Activated T-cell treated with anti-CD3 and anti-CD28 coated beads, Interleukin-2, amount 50 U/mL, for 72 hours (primary cell): ENCODE data around the gene ESYT1. TPM values are rescaled to one million over a fixed set of nuclear protein-coding genes. Genes with fewer than 3 reads are reported as not detected.
"Not testable (repeated sequence)": the region's sequence is repeated elsewhere in the genome, so short reads cannot be mapped to it uniquely, and the experiment has no call there.

Experiments used
- ATAC-seq, 2 donors: fragments of 150-1000 bp; cut with Tn5 transposase; replicated peaks in 1 of 2; 2 replicates each; pipeline ENCODE4 v1.10.0; 2021; ENCODE audit warnings: moderate library complexity in 2 of 2, mild to moderate bottlenecking in 1 of 2
- DNase-seq, 2 donors: peaks; one replicate each; pipeline ENCODE4 v3.0.0; 2021 to 2022; ENCODE audit warnings: mixed read lengths in 1 of 2
- H3K27ac Mint-ChIP-seq: one replicate; pipeline ENCODE4 v1.8.0; 2022; ENCODE audit warnings: mild to moderate bottlenecking, moderate library complexity, mixed read lengths
- H3K27me3 Mint-ChIP-seq: one replicate; pipeline ENCODE4 v1.8.0; 2022; ENCODE audit warnings: low read depth, mixed read lengths
- H3K36me3 Mint-ChIP-seq, 2 donors: one replicate each; pipeline ENCODE4 v1.8.0; 2022; ENCODE audit warnings: mixed read lengths in 2 of 2, mild to moderate bottlenecking in 1 of 2; ENCODE audit not compliant: insufficient read depth in 2 of 2
- H3K4me1 Mint-ChIP-seq: one replicate; pipeline ENCODE4 v1.8.0; 2022; ENCODE audit warnings: low read depth, mixed read lengths
- H3K4me3 Mint-ChIP-seq, 2 donors: one replicate each; pipeline ENCODE4 v1.8.0; 2022; ENCODE audit warnings: mild to moderate bottlenecking in 2 of 2, mixed read lengths in 2 of 2, moderate library complexity in 2 of 2
- H3K9me3 Mint-ChIP-seq, 2 donors: one replicate each; pipeline ENCODE4 v1.8.0; 2022; ENCODE audit warnings: mixed read lengths in 2 of 2
- total RNA-seq, 2 donors: library from RNA; stranded (reverse); gene quantifications; one replicate each; pipeline ENCODE4 v1.2.3, GENCODE V29; 2022

ESYT1 gene
- total RNA-seq, 2 donors from 2014 or later, result 74.6 to 84.6 TPM

DNA sequence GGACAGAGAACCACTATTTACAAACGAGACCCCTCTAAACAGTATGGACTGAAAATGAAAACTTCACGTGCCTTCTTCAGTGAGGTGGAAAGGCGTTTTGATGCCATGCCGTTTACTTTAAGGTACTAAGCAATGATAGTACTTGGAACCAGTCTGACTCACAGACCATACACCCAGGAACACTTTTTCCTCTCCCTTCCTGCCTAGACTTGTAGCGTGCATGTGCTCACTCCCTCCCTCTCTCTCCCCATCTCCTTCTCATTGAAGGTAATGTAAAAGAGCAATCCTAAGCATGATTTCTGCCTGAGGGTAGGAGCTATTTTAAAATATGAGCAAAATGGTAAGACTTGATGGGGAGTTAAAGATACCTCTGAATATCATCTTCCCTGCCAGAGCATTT, 17.5 kb upstream of the ESYT1 start:
- Mint-ChIP-seq H3K9me3 (no peaks in the 10 kb centered on the region), H3K4me1 (peaks cover 21% of the 10 kb centered on the region), H3K36me3 (peaks cover 15 to 25% of the 10 kb centered on the region in 2 donors), H3K27me3 (no peaks in the 10 kb centered on the region), H3K4me3 (no peak overlapping the region), H3K27ac (no peak overlapping the region)
- DNase-seq, result no peak
- ATAC-seq, result no peak

DNA sequence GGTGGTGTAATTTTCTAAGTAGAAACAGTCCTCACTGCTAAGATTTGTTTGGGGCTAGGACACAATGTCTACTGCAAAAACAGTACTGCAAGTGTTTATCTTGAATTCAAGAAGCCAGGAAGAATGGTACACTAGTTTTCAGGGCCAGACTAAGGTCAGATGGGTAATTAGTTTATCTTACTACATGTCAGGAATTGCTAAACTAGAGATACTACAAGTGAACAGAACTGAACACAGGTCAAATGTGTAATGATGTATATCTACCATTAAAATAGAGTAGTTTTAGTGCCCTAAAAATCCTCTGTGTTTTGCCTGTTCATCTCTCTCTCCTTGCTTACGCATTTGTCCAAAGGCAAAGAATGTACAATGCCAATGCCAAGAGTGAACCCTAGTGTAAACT, 14.0 kb upstream of the ESYT1 start:
- Mint-ChIP-seq H3K36me3 (peaks cover 23 to 31% of the 10 kb centered on the region in 2 donors), H3K4me3 (peak overlapping the region in 1 of 2 donors; percentile 19), H3K4me1 (peaks cover 19% of the 10 kb centered on the region), H3K9me3 (no peaks in the 10 kb centered on the region), H3K27ac (peak overlapping the region; percentile 67), H3K27me3 (no peaks in the 10 kb centered on the region)
- DNase-seq, result no peak
- ATAC-seq, result no peak

DNA sequence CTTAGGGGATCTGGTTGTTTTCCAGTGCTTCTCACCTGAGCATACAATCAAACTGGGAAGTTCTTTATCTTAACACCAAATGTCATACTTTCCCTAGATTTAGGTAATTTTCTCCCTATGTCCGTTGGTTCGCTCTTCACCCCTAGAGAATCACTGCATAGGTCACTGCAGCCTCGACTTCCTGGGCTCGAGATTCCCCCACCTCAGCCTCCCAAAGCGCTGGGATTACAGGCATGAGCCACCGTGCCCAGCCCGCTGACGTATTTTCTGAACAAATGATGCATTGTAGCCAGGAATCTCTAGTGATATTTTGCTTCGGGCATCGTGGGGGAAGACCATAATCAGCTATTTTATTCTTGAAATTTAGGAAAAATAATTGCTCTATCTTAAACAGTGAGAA, 12.7 kb upstream of the ESYT1 start:
- Mint-ChIP-seq H3K9me3 (no peaks in the 10 kb centered on the region), H3K4me3 (peak overlapping the region; percentile 90 to 93), H3K27ac (peak overlapping the region; percentile 99), H3K36me3 (peaks cover 21 to 26% of the 10 kb centered on the region in 2 donors), H3K27me3 (no peaks in the 10 kb centered on the region), H3K4me1 (peaks cover 32% of the 10 kb centered on the region)
- no peak for DNase-seq
- no peak for ATAC-seq

DNA sequence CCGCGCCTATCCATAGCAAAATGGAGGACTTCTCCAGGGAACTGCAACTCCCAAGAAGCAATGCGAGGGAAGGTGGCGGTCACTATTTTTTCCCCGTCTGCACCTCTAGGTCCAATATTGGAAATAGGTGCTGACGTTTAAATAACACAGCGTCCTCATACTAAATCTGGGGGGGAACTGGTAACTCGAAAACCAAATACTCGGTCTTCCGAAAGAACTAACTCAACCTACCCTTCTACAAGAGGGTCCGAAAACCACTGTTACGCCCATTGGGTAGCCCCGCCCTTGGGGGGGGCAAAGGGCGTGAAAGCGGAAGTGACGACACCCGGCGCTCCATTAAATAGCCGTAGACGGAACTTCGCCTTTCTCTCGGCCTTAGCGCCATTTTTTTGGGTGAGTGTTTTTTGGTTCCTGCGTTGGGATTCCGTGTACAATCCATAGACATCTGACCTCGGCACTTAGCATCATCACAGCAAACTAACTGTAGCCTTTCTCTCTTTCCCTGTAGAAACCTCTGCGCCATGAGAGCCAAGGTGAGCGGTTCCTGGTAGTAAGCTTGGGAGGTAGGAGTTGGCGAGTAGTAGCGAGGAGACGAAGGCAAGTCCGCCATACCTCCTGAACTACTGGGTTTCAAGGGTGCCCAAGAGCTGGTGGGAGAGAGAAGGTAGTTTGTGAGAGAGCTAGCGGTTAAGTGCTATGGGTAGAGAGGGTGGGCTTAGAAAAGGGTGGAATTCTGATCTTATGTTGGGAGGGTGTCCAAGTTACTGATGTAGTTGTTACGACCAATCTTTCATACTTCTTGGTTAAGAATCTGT, 11.6 kb upstream of the ESYT1 start, which contains the start of gene RPL41:
Gene RPL41, plus strand, starts transcription at position 367 of the 815 bp plus-strand sequence.
- Mint-ChIP-seq H3K9me3 (no peaks in the 10 kb centered on the region), H3K36me3 (peaks cover 16 to 22% of the 10 kb centered on the region in 2 donors), H3K27me3 (no peaks in the 10 kb centered on the region), H3K4me3 (peak within 1 kb of the TSS; percentile 90 to 93), H3K27ac (peak within 1 kb of the TSS; percentile 99), H3K4me1 (peaks cover 32% of the 10 kb centered on the region)
- peak; percentile 94 to 96 for DNase-seq
- peak; percentile 48 to 55 for ATAC-seq

GRCh38 chr12:56117082-56117706, 10.9 kb upstream of the ESYT1 start:
- not testable (repeated sequence) for H3K9me3 Mint-ChIP-seq, DNase-seq, ATAC-seq, H3K27me3 Mint-ChIP-seq
- Mint-ChIP-seq H3K27ac (peak overlapping the region; percentile 99), H3K36me3 (peaks cover 16 to 26% of the 10 kb centered on the region in 2 donors), H3K4me3 (peak overlapping the region; percentile 90 to 93), H3K4me1 (peaks cover 32% of the 10 kb centered on the region)

GRCh38 chr12:56117778-56118687, 10.0 kb upstream of the ESYT1 start, which contains the start of gene ZC3H10:
ZC3H10 (plus strand) TSS chr12:56118266; CDS start chr12:56120563, 2,297 bp downstream.
- Mint-ChIP-seq H3K4me1 (peaks cover 32% of the 10 kb centered on the region), H3K36me3 (peaks cover 16 to 25% of the 10 kb centered on the region in 2 donors), H3K27ac (peak within 1 kb of the TSS; percentile 99), H3K9me3 (no peaks in the 10 kb centered on the region), H3K4me3 (peak within 1 kb of the TSS; percentile 90 to 93), H3K27me3 (no peaks in the 10 kb centered on the region)
- DNase-seq, result peak; percentile 97 to 99
- ATAC-seq, result peak; percentile 87

DNA sequence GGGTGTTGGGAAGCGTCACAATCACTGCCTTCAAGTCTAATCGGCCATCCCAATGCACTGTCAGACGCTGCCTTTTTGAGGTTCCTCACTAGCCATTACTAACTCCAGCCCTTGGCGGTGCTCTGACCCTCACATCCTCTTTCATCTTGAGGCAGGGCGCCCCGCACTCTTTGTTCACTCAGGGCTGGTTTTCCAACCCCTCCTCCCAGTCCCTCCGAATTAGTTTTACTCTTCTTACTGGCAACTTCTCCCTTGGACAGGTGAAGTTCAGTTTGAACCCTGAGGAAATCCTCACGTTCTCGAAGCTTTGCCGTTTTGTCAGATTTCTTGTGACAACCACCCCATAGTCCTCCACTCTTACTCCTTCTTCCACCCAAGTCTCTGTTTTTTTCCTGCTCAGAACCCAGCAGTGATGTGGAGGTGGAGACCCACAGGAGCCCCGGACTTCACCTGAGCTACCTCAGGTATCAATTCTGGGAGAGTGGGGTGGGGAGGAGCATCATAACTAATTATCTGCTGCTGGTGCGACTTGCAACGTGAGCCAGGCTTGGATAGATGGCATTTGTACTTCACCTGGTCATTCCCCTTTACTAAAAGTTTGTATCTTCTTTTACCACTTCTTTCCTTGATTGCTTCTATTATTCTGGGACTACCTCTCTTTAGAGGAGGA, 9.2 kb upstream of the ESYT1 start:
- peak overlapping the region; percentile 66 for H3K27ac Mint-ChIP-seq
- peak overlapping the region; percentile 90 to 93 for H3K4me3 Mint-ChIP-seq
- ATAC-seq, result peak in 1 of 2 donors; percentile 3
- H3K4me1 Mint-ChIP-seq, result peaks cover 34% of the 10 kb centered on the region
- no peaks in the 10 kb centered on the region for H3K9me3 Mint-ChIP-seq
- peaks cover 16 to 21% of the 10 kb centered on the region in 2 donors for H3K36me3 Mint-ChIP-seq
- H3K27me3 Mint-ChIP-seq, result no peaks in the 10 kb centered on the region
- no peak for DNase-seq

- Mint-ChIP-seq H3K27ac (peak overlapping the region; percentile 66), H3K4me1 (peaks cover 39% of the 10 kb centered on the region), H3K9me3 (no peaks in the 10 kb centered on the region), H3K27me3 (no peaks in the 10 kb centered on the region), H3K4me3 (peak overlapping the region; percentile 90 to 93), H3K36me3 (peaks cover 16 to 27% of the 10 kb centered on the region in 2 donors)
- no peak for ATAC-seq
- peak; percentile 63 to 69 for DNase-seq
These were observed 8.7 kb upstream of the ESYT1 start for GRCh38 chr12:56119361-56119796.

GRCh38 chr12:56120158-56120846, 7.8 kb upstream of the ESYT1 start:
- Mint-ChIP-seq H3K27me3 (no peaks in the 10 kb centered on the region), H3K27ac (peak overlapping the region; percentile 16)
- no peak for ATAC-seq

GRCh38 chr12:56121204-56121870, 6.7 kb upstream of the ESYT1 start:
- Mint-ChIP-seq H3K4me1 (peaks cover 40% of the 10 kb centered on the region), H3K36me3 (peaks cover 16 to 27% of the 10 kb centered on the region in 2 donors), H3K27me3 (no peaks in the 10 kb centered on the region), H3K27ac (no peak overlapping the region), H3K9me3 (no peaks in the 10 kb centered on the region), H3K4me3 (no peak overlapping the region)
- ATAC-seq, result no peak
- no peak for DNase-seq

More at GRCh38 chr12:56120158-56120846, 7.8 kb upstream of the ESYT1 start:
- DNase-seq, result no peak
- Mint-ChIP-seq H3K4me3 (no peak overlapping the region), H3K36me3 (peaks cover 16 to 27% of the 10 kb centered on the region in 2 donors), H3K9me3 (no peaks in the 10 kb centered on the region), H3K4me1 (peaks cover 39% of the 10 kb centered on the region)

- DNase-seq, result no peak
- Mint-ChIP-seq H3K27ac (no peak overlapping the region), H3K36me3 (peaks cover 6 to 16% of the 10 kb centered on the region in 2 donors), H3K9me3 (no peaks in the 10 kb centered on the region), H3K4me3 (no peak overlapping the region), H3K4me1 (peaks cover 51% of the 10 kb centered on the region), H3K27me3 (no peaks in the 10 kb centered on the region)
- ATAC-seq, result no peak
These were observed 5.4 kb upstream of the ESYT1 start for GRCh38 chr12:56122637-56123036.
